ENCODE data around the gene PER3.

PER3 gene

DNA sequence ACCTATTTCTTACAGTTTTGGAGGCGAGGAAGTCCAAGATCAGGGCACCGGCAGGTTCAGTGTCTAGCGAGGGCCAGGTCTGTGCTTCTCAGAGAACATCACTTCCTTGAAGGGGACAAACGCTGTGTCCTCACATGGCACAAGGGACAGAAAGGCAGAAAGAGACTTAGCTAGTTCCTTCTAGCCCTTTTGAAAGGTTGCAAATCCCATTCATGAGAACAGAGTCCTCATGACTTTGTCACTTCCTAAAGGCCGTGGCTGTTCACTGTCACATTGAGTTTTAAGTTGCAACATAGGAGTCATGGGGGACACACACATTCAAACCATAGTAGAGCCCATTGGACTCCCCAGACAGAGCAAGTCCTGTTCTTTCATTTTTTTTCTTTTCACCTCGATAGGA, 27.4 kb downstream of the PER3 start:
- no peak for ATAC-seq
- TF ChIP-seq RARB (CRISPR knock-in tag; IDR thresholded peaks at IDR 0.05) (no peak), OSR1 (CRISPR knock-in tag; IDR thresholded peaks at IDR 0.05) (no peak), ZC3H10 (CRISPR knock-in tag; IDR thresholded peaks at IDR 0.05) (no peak), BACH2 (CRISPR knock-in tag; IDR thresholded peaks at IDR 0.05; ENCODE audit: borderline replicate concordance) (no peak), CSDC2 (CRISPR knock-in tag; IDR thresholded peaks at IDR 0.05) (no peak)
- TF ChIP-seq, protein P1, sequence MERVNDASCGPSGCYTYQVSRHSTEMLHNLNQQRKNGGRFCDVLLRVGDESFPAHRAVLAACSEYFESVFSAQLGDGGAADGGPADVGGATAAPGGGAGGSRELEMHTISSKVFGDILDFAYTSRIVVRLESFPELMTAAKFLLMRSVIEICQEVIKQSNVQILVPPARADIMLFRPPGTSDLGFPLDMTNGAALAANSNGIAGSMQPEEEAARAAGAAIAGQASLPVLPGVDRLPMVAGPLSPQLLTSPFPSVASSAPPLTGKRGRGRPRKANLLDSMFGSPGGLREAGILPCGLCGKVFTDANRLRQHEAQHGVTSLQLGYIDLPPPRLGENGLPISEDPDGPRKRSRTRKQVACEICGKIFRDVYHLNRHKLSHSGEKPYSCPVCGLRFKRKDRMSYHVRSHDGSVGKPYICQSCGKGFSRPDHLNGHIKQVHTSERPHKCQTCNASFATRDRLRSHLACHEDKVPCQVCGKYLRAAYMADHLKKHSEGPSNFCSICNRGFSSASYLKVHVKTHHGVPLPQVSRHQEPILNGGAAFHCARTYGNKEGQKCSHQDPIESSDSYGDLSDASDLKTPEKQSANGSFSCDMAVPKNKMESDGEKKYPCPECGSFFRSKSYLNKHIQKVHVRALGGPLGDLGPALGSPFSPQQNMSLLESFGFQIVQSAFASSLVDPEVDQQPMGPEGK (CRISPR knock-in tag; IDR thresholded peaks at IDR 0.05; ENCODE audit: borderline replicate concordance) = no peak

DNA sequence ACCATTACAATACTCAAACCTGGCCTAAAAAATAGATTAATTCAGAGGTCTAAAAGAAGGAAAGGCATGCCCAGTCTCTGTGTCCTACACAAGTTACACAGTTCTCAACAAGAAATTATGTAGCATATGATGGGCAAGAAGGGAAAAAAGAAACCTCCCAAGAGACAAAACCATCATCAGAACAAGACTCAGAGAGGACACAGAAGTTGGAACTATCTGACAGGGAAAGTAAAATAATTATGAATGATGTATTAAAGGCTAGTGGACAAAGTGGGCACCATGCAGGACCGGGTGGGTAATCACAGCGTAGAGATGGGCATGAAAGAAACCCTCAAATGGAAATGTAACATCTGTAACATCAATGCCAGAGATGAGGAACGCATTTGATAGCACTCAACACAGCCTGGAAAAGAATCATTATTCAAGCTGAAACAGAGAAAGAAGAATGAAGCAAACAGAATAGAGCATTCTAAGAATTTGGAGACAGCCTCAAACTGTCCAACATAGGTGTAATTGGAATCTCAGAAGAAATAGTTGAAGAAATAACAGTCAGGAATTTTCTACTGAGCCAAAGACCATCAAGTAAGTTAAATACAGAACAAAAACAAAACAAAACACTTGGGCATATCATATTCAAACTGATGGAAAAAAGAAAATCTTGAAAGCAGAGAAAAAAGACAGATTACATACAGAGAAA, 29.7 kb downstream of the PER3 start:
- ATAC-seq = no peak
- TF ChIP-seq GLIS3 (CRISPR knock-in tag; IDR thresholded peaks at IDR 0.05) (no peak), TCF4 (CRISPR knock-in tag; IDR thresholded peaks at IDR 0.05; ENCODE audit: borderline replicate concordance) (no peak), BACH2 (CRISPR knock-in tag; IDR thresholded peaks at IDR 0.05; ENCODE audit: borderline replicate concordance) (no peak)

DNA sequence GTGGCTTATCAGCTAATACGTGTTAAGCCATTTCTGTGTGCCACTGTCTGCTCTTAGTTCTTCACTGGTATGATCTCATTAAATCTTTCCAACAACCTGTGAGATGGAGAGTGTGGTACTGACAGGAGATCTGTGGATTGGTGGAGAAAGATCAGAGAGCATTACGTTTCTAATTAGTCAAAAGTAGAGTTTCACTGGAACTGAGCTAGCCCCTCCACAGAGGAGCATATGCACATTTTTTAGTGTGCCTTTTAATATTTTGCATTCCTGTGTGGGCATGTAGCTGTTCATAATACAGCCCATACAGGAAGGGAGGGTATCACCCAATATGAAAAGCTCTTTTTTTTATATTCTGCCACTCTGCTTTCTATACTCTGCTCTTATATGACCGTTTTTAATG, 37.2 kb downstream of the PER3 start:
- ATAC-seq = no peak
- TF ChIP-seq RARB (CRISPR knock-in tag; IDR thresholded peaks at IDR 0.05) (no peak), ZFP3 (CRISPR knock-in tag; IDR thresholded peaks at IDR 0.05) (no peak), TCF4 (CRISPR knock-in tag; IDR thresholded peaks at IDR 0.05; ENCODE audit: borderline replicate concordance) (no peak), ZNF565 (CRISPR knock-in tag; conservative IDR thresholded peaks at IDR 0.05; ENCODE audit: low read depth) (no peak), ZFP30 (CRISPR knock-in tag; IDR thresholded peaks at IDR 0.05) (no peak), ZNF70 (CRISPR knock-in tag; IDR thresholded peaks at IDR 0.05) (no peak), OSR1 (CRISPR knock-in tag; IDR thresholded peaks at IDR 0.05) (no peak)

DNA sequence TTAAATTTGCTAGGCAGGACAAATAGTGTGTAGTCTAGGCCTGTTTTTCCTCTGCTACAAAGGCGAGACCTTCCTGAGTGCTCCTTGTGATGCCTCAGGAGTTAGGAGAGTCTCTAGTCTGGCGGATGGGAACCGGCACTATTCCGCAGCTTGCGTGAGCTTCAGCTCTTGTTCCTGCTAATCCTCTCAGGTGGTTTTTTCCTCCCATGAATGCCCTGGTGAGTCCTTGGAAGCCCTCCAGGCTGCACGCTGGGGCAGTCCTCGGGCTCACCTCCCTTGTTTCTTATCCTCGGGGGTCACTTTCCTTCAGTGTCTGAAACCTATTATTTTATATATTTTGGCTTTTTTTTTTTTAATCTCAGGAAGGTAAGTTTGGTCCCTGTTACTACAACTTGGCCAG, 40.6 kb downstream of the PER3 start:
- ATAC-seq = no peak
- TF ChIP-seq TCF4 (CRISPR knock-in tag; IDR thresholded peaks at IDR 0.05; ENCODE audit: borderline replicate concordance) (no peak), TOX (CRISPR knock-in tag; IDR thresholded peaks at IDR 0.05; ENCODE audit: borderline replicate concordance) (no peak), OSR1 (CRISPR knock-in tag; IDR thresholded peaks at IDR 0.05) (no peak), SNAI2 (CRISPR knock-in tag; IDR thresholded peaks at IDR 0.05) (no peak), RARB (CRISPR knock-in tag; IDR thresholded peaks at IDR 0.05) (no peak), ESRRG (CRISPR knock-in tag; IDR thresholded peaks at IDR 0.05) (no peak), ZNF565 (CRISPR knock-in tag; conservative IDR thresholded peaks at IDR 0.05; ENCODE audit: low read depth) (no peak), CREB5 (CRISPR knock-in tag; IDR thresholded peaks at IDR 0.05; ENCODE audit: low read depth) (no peak), ARNTL (CRISPR knock-in tag; IDR thresholded peaks at IDR 0.05; ENCODE audit: borderline replicate concordance, low read depth) (no peak), ISL1 (CRISPR knock-in tag; IDR thresholded peaks at IDR 0.05) (no peak), ZC3H10 (CRISPR knock-in tag; IDR thresholded peaks at IDR 0.05) (no peak), PPARA (CRISPR knock-in tag; IDR thresholded peaks at IDR 0.05; ENCODE audit: borderline replicate concordance) (no peak)
- TF ChIP-seq, protein P1 (CRISPR knock-in tag; IDR thresholded peaks at IDR 0.05; ENCODE audit: borderline replicate concordance) = no peak

- no peak for ATAC-seq
- TF ChIP-seq, protein P2, sequence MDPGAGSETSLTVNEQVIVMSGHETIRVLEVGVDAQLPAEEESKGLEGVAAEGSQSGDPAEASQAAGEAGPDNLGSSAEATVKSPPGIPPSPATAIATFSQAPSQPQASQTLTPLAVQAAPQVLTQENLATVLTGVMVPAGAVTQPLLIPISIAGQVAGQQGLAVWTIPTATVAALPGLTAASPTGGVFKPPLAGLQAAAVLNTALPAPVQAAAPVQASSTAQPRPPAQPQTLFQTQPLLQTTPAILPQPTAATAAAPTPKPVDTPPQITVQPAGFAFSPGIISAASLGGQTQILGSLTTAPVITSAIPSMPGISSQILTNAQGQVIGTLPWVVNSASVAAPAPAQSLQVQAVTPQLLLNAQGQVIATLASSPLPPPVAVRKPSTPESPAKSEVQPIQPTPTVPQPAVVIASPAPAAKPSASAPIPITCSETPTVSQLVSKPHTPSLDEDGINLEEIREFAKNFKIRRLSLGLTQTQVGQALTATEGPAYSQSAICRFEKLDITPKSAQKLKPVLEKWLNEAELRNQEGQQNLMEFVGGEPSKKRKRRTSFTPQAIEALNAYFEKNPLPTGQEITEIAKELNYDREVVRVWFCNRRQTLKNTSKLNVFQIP (CRISPR knock-in tag; IDR thresholded peaks at IDR 0.05; ENCODE audit: borderline replicate concordance, low read depth) = no peak
- TF ChIP-seq PPARA (CRISPR knock-in tag; IDR thresholded peaks at IDR 0.05; ENCODE audit: borderline replicate concordance) (no peak), TOX (CRISPR knock-in tag; IDR thresholded peaks at IDR 0.05; ENCODE audit: borderline replicate concordance) (no peak), ARNTL (CRISPR knock-in tag; IDR thresholded peaks at IDR 0.05; ENCODE audit: borderline replicate concordance, low read depth) (no peak), ISL1 (CRISPR knock-in tag; IDR thresholded peaks at IDR 0.05) (no peak), ZFP3 (CRISPR knock-in tag; IDR thresholded peaks at IDR 0.05) (no peak), ZC3H10 (CRISPR knock-in tag; IDR thresholded peaks at IDR 0.05) (no peak), CSDC2 (CRISPR knock-in tag; IDR thresholded peaks at IDR 0.05) (no peak), ZFP30 (CRISPR knock-in tag; IDR thresholded peaks at IDR 0.05) (no peak), ZNF70 (CRISPR knock-in tag; IDR thresholded peaks at IDR 0.05) (no peak), SNAI2 (CRISPR knock-in tag; IDR thresholded peaks at IDR 0.05) (no peak), ZNF8 (CRISPR knock-in tag; IDR thresholded peaks at IDR 0.05) (no peak), CREB5 (CRISPR knock-in tag; IDR thresholded peaks at IDR 0.05; ENCODE audit: low read depth) (no peak), ESRRG (CRISPR knock-in tag; IDR thresholded peaks at IDR 0.05) (no peak)
- TF ChIP-seq, protein P1 (CRISPR knock-in tag; IDR thresholded peaks at IDR 0.05; ENCODE audit: borderline replicate concordance) = no peak
Observed at GRCh38 chr1:7826363-7826762, 42.3 kb downstream of the PER3 start.
